ENCODE measurements around the gene COQ4.
A peak's percentile ranks its signal among the peaks of the same experiment; 100 is the strongest.

COQ4 gene

DNA sequence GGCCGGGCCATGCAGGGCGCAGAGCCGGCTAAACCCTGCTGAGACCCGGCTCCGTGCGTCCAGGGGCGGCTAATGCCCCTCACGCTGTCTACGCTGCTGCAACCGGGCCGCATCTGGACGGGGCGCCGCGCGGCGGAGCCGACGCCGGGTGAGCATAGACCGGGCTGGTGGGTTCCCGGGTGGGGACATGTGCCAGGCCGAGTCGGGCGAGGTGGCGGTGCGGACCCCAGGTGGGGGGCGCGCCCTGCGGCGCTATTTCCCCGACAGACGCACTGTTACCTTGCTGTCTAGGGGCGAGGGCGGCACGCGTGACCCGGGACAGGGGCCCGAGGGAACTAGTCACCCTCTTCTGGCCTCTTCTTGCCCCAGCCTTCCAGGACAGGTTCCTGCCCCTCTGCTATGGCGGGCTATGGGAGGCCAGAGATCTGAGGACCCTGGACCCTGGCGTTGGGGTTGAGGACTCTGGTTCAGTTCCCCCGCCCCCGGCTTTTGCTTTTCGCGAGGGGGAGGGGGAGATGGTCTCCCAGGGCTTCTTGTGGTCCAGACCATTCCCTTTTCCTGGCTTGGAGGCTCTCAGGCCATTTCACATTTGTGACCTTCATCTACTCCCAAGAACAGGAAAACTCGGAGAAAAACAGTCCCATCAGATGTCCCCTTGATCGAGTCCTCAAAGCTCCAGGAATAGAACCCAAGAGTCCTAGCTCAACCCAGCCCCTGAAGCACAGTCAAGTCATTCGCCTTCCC, 18.2 kb downstream of the COQ4 start:
- DNase-seq (ENCODE audit: low spot score), result no peak

DNA sequence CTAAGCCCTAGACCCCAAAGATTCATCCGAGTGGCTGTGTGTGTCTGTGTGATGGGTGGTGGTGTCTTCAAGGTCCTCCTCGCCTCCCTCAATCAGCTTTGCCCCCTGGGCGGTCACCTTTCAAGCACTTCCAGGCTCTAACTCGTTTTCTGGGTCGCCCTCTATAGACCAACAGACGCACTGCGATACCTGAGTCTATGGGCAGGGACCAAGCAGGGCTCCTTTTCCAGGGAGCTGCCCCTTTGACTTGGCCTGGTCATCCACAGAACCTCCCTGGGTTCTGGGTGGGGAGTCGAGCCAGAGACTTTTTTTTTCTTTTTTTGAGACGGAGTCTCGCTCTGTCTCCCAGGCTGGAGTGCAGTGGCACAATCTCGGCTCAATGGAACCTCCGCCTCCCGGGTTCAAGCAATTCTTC, 18.8 kb downstream of the COQ4 start:
- DNase-seq (ENCODE audit: low spot score), result peak; percentile 75

DNA sequence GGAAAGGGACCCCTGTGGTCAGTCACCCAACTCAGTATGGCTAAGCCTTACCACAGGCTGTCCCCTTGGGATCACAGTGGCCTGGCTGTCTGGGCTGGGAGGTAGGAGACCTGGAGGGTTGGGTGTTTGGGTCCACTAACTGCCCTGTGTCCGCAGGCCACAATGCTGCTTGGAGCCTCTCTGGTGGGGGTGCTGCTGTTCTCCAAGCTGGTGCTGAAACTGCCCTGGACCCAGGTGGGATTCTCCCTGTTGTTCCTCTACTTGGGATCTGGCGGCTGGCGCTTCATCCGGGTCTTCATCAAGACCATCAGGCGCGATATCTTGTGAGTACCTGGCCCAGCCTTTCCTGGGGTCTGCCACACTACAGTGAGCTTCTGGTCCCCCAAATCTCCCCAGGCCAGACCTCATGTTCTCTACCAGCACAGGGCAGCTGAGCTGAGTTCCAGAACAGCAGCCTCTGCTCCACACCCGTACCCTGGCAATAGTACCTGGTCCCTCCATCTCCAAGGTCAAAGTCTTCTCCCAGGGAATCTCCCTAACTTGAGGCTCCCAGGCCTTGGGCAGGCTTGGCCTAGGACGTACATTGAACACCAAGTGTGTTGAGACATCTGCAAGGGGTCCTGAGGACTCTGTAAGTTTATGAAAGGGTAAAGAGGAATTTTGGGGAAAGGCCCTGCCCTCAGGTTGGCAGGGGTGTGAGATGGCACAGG, 20.5 kb downstream of the COQ4 start:
- DNase-seq (ENCODE audit: low spot score), result no peak

DNA sequence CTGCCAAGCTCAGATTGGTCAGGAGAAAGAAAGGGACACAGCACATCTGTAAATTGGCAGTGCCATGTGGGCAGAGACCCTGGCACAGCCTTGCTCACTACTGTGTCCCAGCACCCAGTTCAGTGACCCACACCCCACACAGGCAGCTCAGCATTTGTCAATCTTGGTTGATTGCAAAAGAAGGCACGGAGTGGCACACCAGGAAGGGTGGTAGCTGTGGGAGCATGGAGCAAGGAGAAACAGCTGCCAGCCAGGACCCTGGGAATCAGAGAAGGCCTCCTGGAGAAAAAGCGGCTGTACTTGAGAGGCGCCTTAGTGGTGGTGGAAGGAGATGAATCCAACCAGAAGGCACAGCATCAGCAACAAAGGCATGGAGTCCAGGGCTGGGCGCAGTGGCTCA, 21.2 kb downstream of the COQ4 start:
- no peak for DNase-seq (ENCODE audit: low spot score)

DNA sequence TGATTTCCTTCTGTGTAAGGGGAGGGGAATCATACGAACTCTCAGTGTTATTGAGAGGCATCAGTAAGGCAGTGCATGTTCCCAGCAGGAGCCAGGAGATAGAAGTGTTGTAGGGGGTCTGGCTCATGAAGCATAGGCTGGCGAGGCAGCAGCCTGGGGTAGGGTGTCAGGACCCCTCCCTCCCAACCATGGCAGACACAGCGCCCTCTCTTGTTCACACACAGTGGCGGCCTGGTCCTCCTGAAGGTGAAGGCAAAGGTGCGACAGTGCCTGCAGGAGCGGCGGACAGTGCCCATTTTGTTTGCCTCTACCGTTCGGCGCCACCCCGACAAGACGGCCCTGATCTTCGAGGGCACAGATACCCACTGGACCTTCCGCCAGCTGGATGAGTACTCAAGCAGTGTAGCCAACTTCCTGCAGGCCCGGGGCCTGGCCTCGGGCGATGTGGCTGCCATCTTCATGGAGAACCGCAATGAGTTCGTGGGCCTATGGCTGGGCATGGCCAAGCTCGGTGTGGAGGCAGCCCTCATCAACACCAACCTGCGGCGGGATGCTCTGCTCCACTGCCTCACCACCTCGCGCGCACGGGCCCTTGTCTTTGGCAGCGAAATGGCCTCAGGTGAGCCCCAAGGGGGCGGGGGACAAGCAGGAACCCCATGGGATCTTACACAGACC, 22.4 kb downstream of the COQ4 start:
- DNase-seq (ENCODE audit: low spot score), result no peak

DNA sequence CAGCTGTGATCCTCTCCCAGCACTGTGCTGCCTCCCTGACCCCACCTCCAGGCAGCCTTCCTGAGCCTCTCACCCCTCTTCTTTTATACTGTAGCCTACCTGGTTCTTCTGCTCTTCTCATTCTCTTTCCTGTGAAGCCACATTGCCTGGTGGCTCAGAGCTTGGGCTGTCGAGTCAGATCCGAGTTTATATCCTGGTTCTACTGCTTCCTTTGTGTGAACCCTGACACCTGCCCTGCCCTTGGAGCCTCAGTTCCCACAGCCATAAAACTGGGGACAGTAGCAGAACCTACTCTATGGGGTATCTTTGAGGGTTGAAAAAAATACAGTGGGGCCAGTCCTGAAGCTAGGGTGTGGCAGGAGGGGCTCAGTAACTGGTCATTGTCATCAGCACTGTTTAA, 26.5 kb downstream of the COQ4 start:
- no peak for DNase-seq (ENCODE audit: low spot score)

DNA sequence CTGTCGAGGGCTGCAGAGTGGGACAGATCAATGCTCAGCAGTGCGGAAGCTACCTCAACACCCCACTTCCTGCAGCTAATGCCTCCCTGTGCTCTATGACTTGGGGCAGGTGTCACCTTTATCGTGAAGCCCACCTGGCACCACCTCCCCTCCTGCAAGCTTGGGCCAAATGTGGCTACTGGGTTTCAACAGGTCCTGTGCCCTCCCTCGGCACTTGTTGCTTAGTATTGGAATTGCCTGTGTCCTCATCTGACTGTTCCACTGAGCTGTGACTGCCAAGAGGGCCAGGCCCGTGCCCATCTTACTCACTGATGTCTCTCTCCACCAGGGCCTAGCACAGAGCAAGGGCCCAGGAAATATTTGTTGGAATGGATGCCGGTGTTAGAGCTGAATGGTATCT, 27.1 kb downstream of the COQ4 start:
- no peak for DNase-seq (ENCODE audit: low spot score)

DNA sequence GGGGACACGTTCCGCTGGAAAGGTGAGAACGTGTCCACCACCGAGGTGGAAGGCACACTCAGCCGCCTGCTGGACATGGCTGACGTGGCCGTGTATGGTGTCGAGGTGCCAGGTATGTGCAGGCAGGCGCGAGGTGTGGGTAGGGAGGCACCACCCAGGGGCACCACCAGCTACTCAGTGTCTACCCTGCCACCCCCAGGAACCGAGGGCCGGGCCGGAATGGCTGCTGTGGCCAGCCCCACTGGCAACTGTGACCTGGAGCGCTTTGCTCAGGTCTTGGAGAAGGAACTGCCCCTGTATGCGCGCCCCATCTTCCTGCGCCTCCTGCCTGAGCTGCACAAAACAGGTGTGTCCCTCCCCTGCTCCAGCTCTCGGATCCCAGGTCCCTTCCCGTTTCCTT, 32.8 kb downstream of the COQ4 start:
- no peak for DNase-seq (ENCODE audit: low spot score)

DNA sequence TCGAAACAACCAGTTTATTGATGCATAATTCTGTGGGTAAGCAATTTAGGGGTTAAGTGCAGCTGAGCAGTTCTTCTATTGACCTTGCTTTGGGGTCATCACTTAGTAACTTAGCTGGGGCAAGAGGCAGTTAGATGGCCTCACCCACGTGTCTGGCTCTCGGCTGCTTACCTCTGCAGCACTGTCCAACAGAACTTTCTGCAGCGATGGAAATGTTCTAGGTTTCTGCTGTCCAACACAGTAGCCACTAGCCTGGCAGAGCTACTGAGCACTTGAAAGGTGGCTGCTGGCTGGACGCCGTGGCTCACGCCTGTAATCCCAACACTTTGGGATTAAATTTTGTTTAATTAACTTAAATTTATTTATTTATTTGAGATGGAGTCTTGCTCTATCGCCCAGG, 35.5 kb downstream of the COQ4 start:
- no peak for DNase-seq (ENCODE audit: low spot score)

DNA sequence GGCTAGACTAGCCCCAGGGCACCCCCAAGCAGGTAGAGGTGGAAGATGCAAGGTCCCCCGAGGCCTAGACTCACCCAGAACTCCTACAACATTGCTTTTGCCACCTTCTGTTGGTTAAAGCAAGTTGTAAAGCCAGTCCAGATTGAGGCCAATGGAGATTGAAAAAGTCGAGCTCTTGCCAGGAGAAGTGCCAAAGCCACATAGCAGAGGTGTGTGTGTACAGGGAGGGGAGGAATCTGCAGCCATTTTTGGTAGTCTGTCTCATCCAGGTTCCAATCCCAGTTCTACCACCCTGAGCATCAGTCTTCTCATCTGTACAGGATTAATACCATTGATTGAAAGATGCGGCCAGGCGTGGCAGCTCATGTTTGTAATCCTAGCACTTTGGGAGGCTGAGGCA, 36.2 kb downstream of the COQ4 start:
- no peak for DNase-seq (ENCODE audit: low spot score)

DNA sequence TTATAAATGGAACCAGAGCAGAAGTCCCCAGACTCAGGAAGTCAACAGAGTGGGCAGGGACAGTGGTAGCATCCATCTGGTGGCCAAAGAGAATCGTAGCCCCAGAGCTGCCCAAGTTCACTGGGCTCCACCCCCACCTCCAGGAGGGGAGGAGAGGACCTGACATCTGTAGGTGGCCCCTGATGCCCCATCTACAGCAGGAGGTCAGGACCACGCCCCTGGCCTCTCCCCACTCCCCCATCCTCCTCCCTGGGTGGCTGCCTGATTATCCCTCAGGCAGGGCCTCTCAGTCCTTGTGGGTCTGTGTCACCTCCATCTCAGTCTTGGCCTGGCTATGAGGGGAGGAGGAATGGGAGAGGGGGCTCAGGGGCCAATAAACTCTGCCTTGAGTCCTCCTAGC, 38.2 kb downstream of the COQ4 start:
- no peak for DNase-seq (ENCODE audit: low spot score)

DNA sequence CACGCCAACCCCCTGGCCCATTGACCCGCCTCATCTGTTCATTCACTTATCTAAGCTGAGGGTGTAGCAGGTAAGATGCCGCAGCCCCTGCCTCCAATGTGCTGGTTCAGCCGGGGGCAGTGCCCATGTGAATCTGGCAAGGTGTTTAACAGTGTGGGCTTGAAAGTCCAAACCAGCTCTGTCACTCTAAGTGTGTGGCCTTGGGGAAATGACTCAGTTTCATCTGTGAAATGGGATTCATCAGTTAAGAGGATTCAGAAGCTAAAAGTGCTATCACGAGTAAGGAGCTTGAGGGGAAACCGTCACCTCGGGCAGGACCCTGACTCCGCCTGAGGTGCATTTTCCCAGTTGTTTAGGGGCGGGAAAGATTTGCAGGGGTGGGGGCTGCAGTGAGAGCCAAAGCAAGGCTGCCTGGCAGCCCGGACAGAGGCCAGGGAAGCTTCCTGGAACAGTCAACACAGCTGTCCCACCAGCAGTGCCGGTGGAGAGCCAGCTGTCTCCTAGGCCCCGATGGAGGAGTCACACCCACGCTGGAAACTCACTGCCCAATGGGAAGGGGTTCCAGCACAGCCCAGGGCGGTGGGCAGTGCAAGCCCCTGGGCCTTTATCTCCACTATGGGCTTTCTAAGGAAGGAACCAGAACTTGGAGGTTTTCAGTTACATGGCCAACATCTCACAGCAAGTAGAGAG, 38.8 kb downstream of the COQ4 start:
- no peak for DNase-seq (ENCODE audit: low spot score)

DNA sequence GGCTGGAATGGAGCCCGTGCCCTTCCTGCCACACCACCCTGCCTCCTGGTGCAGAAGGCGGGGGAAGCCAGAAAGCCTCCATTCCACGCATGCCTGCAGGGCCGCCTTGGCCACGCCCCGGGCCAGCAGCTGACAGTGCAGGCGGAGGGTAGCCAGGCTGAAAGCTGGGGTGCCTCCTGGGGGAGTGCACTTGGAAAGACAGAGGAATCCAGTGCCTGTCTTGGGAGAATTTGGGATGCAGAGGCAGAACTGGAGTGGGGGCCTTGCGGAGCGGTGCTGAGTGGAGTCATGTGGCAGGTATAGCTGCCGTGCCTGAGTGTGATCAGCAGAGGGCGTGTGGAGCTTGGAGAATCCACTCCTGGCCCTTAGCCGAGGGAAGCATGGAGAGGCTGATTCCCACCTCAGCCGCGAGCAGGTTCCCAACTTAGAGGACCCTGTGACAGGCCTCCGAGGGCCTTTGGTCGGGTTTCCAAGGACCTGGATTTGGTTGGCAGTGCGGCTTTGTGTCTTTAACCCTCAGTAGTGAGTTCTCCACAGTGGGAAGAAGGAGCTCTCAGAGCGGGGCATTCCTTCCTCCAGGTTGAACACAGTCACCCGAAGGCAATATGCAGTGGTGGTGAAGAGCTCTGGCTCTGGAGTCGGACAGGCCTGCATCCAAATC, 39.5 kb downstream of the COQ4 start:
- peak; percentile 87 for DNase-seq (ENCODE audit: low spot score)

DNA sequence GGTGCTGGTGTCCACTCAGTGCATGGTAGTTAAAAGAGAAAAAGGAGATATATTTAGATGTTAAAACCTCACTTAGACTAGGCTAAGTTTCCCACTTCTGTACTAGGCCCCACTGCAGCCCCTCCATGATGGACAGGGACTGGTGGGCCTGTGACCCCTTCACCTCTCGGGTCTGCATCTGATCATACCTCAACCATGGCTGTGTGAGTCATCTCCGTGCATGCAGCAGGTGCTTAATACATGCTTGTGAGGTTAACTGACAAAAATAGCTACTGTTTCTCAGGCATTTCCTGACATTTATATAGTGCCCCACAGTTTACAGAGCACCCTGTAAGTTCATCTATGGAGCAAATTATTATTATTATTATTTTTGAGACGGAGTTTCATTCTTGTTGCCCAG, 40.1 kb downstream of the COQ4 start:
- no peak for DNase-seq (ENCODE audit: low spot score)

DNA sequence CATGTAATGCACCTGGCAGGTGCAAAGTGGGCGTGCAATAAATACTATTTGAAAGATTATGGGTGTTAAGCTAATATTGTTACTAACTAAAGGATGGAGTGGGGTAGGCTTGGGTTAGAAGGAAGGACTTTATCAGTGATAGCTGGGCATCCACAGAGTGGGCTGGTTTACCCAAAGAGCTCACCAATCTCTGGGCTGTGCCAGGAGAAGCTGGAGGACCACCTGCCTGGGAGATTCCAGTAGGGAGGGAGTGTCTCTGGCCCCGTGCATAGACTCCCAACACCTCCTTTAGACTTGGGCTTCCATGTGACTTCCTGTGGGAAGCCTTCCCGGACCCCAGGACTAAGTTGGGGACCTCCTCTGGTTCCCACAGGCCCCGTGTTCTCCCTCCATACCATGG, 42.9 kb downstream of the COQ4 start:
- DNase-seq (ENCODE audit: low spot score), result no peak

DNA sequence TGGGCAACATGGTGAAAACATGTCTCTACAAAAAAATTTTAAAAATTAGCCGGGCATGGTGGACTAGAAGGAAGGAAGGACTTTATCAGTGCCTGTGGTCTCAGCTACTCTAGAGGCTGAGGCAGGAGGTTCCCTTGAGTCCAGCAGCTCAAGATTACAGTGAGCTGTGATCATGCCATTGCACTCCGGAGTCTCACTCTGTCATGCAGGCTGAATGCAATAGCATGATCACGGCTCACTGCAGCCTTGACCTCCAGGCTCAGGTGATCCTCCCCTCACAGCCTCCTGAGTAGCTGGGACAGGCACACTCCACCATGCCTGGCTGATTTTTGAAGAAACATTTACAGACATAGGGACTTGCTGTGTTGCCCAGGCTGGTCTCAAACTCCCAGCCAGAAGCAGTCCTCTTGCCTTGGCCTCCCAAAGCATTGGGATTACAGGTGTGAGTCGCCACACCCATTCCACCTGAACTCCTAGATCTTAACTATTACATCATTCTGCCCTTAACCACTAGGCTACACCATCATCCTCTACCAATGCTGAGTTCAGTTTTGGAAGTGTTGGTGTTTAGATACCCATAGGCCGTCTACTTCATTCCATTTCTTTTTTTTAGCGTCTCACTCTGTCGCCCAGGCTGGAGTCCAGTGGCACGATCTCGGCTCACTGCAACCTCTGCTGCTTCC, 46.5 kb downstream of the COQ4 start:
- DNase-seq (ENCODE audit: low spot score), result no peak

DNA sequence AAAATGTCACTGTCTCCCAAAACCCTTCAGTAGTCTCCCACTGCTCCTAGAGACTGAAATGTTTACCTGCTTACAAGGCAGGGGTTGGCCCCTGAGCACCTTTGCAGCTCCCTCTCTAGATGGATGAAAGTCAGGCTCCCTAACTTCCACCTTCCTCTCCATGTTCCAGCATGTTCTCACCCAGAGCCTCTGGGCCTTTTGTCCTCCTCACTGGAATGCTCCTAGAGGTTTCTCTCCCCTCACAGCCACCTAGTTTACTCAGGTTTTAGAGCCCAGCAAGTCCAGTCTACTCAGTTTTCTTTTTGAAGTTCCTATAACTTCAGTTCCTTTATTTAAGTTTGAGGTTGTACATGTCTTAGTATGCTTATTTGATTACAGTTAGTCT, 47.7 kb downstream of the COQ4 start:
- no peak for DNase-seq (ENCODE audit: low spot score)

DNA sequence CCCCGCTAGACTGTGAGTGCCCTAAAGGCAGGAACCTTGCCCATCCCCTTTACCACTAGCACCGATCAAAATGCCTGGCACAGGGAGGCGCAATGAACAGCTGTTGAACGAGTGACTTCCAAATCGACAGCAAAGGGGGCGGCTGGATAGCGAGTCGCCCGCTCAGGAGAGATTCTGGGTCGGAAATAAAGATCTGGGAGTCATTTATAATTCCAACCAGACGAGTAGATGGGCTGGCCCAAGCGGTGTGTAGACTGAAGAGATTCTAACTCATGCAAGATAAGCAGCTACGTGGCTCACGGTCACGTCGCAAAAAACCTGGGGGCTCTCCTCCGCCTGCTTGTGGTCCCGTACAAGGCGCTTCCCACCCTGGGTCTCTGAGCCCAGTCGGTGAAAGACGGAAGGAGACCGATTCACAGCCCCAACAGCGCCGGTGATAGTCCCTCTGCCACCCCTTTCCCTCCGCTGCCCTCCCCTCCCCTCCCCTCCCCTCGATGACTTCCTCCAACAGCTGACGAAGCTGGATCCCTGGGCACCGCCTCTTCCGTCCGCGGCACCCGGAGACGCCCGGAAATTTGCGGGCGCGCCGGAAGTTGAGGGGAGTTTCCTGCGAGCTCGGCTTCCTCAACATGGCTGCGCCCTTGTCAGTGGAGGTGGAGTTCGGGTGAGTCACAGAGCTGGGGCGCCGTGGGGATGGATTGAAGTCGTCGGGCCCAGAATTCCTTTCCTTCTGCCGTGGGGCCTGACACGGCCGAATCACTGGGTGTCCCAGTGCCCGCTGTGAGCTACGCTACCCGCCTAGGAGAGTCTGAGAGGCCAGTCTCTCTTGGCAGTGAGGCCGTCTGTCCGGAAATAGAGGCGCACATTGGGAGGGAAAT, 48.4 kb downstream of the COQ4 start, which contains the start of gene URM1:
TSS of gene URM1 (plus strand) at position 623 of the 878 bp plus-strand sequence. CDS start at position 630, 7 bp downstream.
- DNase-seq (ENCODE audit: low spot score), result peak; percentile 94

DNA sequence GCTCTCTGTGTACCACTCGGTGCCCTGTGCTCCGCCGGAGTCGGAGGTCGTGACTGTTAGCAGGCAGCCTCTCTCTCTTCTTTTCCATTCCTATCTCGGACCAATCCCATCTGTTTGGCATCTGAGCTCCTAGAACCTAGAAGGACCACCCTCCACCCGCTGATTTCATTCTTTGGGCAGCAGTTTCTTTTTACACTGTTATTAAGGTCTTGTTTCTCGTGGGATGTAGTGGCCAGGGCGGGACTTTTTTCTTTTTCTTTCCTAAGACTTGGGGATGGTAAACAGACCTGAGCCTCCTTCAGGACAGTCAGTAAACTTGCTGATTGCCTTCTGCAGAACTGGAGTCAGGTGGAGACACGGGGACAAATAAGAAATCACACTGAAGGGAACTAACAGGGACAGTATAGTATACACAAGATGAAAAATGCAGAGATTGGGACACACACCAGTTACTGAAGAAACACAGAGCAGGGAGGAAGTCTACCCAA, 49.0 kb downstream of the COQ4 start:
- no peak for DNase-seq (ENCODE audit: low spot score)

DNA sequence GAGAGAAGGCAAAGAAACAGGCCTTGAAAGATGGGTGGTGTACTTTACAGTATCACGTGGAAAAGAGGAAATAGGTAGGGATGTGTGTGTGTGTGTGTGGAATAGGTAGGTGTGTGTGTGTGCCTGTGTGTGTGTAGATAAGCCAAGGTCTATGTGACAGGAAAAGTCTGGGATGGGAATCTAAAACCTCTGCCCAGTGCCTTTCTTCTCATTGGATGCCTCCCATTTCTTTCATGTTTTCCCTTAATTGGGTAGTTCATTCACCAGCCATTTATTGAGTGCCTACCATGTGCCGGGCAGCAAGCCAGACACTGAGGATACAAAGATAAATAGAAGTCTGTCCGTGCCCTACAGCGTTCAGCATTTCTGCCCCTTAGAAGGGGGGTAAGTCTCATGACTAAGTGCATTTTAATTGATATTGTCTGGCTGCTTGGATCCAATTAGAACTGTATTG, 49.6 kb downstream of the COQ4 start:
- DNase-seq (ENCODE audit: low spot score), result no peak

Measured in ecto neural progenitor cell (in vitro differentiated cells).